Keratinocyte (primary cell): ENCODE results near the gene LYL1. TPM values are rescaled to one million over a fixed set of nuclear protein-coding genes. Genes with fewer than 3 reads are reported as not detected.

Experiments used
- DNase-seq: peaks from one replicate; pipeline ENCODE4 v3.0.0-alpha.2; 2011; ENCODE audit warnings: low read depth, missing footprints, low spot score
- FAIRE-seq: peaks from 2 replicates; lab custom pipeline; 2011; peaks lifted over from hg19 to GRCh38; lab: Jason Lieb, UNC
- H2AFZ ChIP-seq: 2 replicates; pipeline ENCODE4 v1.6.0; 2012; ENCODE audit warnings: low read length, control low read depth, inconsistent platforms; ENCODE audit not compliant: control insufficient read depth
- H3K27ac ChIP-seq: 2 replicates; pipeline ENCODE4 v1.5.1; 2011; ENCODE audit warnings: low read length; ENCODE audit not compliant: control insufficient read depth, insufficient read depth
- H3K27me3 ChIP-seq: 3 replicates; pipeline ENCODE4 v1.6.0; 2011; ENCODE audit warnings: low read length; ENCODE audit not compliant: control insufficient read depth, insufficient read depth; ENCODE audit errors: extremely low read depth
- H3K36me3 ChIP-seq, 2 experiments: 2 replicates in 1 of 2; 3 replicates in 1 of 2; pipeline ENCODE4 v1.5.1; 2011; ENCODE audit warnings: low read length in 2 of 2, mild to moderate bottlenecking in 1 of 2; ENCODE audit not compliant: control insufficient read depth in 2 of 2, insufficient read depth in 2 of 2; ENCODE audit errors: extremely low read depth in 1 of 2
- H3K4me1 ChIP-seq: 3 replicates; pipeline ENCODE4 v1.5.1; 2011; ENCODE audit warnings: low read length; ENCODE audit not compliant: control insufficient read depth, insufficient read depth; ENCODE audit errors: extremely low read depth
- H3K4me2 ChIP-seq: 3 replicates; pipeline ENCODE4 v1.6.0; 2011; ENCODE audit warnings: low read depth, low read length; ENCODE audit not compliant: control insufficient read depth, insufficient read depth; ENCODE audit errors: extremely low read depth
- H3K4me3 ChIP-seq, 3 experiments: fragments of 200-600 bp in 1 of 3; sonication (generic) in 1 of 3; 2 replicates in 2 of 3; 3 replicates in 1 of 3; pipeline ENCODE4 v1.5.1; 2011 to 2016; ENCODE audit warnings: low read length in 3 of 3, mild to moderate bottlenecking in 3 of 3, control low read depth in 2 of 3, inconsistent platforms in 1 of 3, low read depth in 1 of 3, mixed read lengths in 1 of 3, mixed run types in 1 of 3, moderate library complexity in 1 of 3; ENCODE audit not compliant: control insufficient read depth in 2 of 3, insufficient read depth in 2 of 3; ENCODE audit errors: extremely low read depth in 1 of 3
- H3K79me2 ChIP-seq: 2 replicates; pipeline ENCODE4 v1.6.0; 2012; ENCODE audit warnings: low read length; ENCODE audit not compliant: control insufficient read depth, insufficient read depth
- H3K9ac ChIP-seq: 3 replicates; pipeline ENCODE4 v1.6.0; 2011; ENCODE audit warnings: low read length; ENCODE audit not compliant: control insufficient read depth, insufficient read depth; ENCODE audit errors: extremely low read depth
- H3K9me1 ChIP-seq: 3 replicates; pipeline ENCODE4 v1.6.0; 2011; ENCODE audit warnings: low read length; ENCODE audit not compliant: control insufficient read depth, insufficient read depth; ENCODE audit errors: extremely low read depth
- H3K9me3 ChIP-seq: 2 replicates; pipeline ENCODE4 v1.5.1; 2012; ENCODE audit warnings: low read depth, low read length; ENCODE audit not compliant: control insufficient read depth
- H4K20me1 ChIP-seq: 3 replicates; pipeline ENCODE4 v1.6.0; 2011; ENCODE audit warnings: low read length; ENCODE audit not compliant: control insufficient read depth, insufficient read depth; ENCODE audit errors: extremely low read depth
- CTCF ChIP-seq, 3 experiments: IDR thresholded peaks in 1 of 3; conservative IDR thresholded peaks in 1 of 3; optimal IDR thresholded peaks in 1 of 3; 2 replicates in 2 of 3; 3 replicates in 1 of 3; pipeline versions ENCODE3 to v1.5.1; 2011; ENCODE audit warnings: low read length in 3 of 3, mild to moderate bottlenecking in 3 of 3, moderate library complexity in 2 of 3, control low read depth in 1 of 3, inconsistent platforms in 1 of 3; ENCODE audit not compliant: insufficient read depth in 2 of 3; ENCODE audit errors: extremely low read depth in 1 of 3
- EZH2 ChIP-seq: IDR thresholded peaks from one replicate; pipeline ENCODE4 v1.6.1; 2012; ENCODE audit warnings: inconsistent platforms, mild to moderate bottlenecking, low read length, moderate library complexity
- dilution Hi-C: fragments of 300-500 bp; cut with MboI; formaldehyde crosslinking; loops from one replicate; pipeline ENCODE4 v1.7.0; 2020; ENCODE audit warnings: low sequenced_read_pairs; ENCODE audit not compliant: extremely low pct_ligation_motif_present
- polyA plus RNA-seq, 5 experiments: library from polyadenylated mRNA; depleted of rRNA in 3 of 5; stranded (reverse) in 3 of 5; stranded (forward) in 1 of 5; unstranded in 1 of 5; fragments of >200 nt; gene quantifications; 1 replicate in 1 of 5; 2 replicates in 3 of 5; 3 replicates in 1 of 5; pipeline versions ENCODE4 v1.2.1 to v1.2.3, GENCODE V29; 2011 to 2012; ENCODE audit warnings: missing spikeins in 2 of 5, low read depth in 1 of 5, low replicate concordance in 1 of 5

Gene LYL1
- polyA plus RNA-seq, 1 donor (not counting 4 experiments of a cell fraction or from before 2014, with no cell fraction given): 0.07 TPM

- H3K9me3 ChIP-seq: no peaks in the 10 kb centered on the region
- no peak overlapping the region for H3K27ac ChIP-seq
- H3K4me1 ChIP-seq: no peaks in the 10 kb centered on the region
- dilution Hi-C loops: no loop called here
- H3K9ac ChIP-seq: no peak overlapping the region
- no peaks in the 10 kb centered on the region for H3K27me3 ChIP-seq
- H3K4me2 ChIP-seq: no peak overlapping the region
- H3K36me3 ChIP-seq: peaks cover 4 to 6% of the 10 kb centered on the region in 2 experiments
- no peak overlapping the region for H3K4me3 ChIP-seq
- no peaks in the 10 kb centered on the region for H3K9me1 ChIP-seq
- H2AFZ ChIP-seq: no peak overlapping the region
- no peaks in the 10 kb centered on the region for H3K79me2 ChIP-seq
- no peak for DNase-seq
- FAIRE-seq: no peak
- TF ChIP-seq EZH2 (no peak), CTCF (optimal IDR thresholded peaks at IDR 0.05 in 1 of 3, IDR thresholded peaks at IDR 0.05 in 1 of 3, conservative IDR thresholded peaks at IDR 0.05 in 1 of 3; ENCODE audit: extremely low read depth in 1 of 3, insufficient read depth in 2 of 3, low read length in 3 of 3) (no peak)
- no peaks in the 10 kb centered on the region for H4K20me1 ChIP-seq
Measured at GRCh38 chr19:13089857-13090507, 12.7 kb downstream of the LYL1 start.

GRCh38 chr19:13089139-13089856 is 13.4 kb downstream of the LYL1 start:
- Histone ChIP-seq H3K4me1 (no peaks in the 10 kb centered on the region), H4K20me1 (no peaks in the 10 kb centered on the region), H3K9me1 (no peaks in the 10 kb centered on the region), H3K36me3 (peaks cover 4 to 6% of the 10 kb centered on the region in 2 experiments), H3K4me3 (no peak overlapping the region), H3K79me2 (no peaks in the 10 kb centered on the region), H3K9me3 (no peaks in the 10 kb centered on the region), H2AFZ (no peak overlapping the region), H3K27ac (no peak overlapping the region), H3K27me3 (no peaks in the 10 kb centered on the region), H3K9ac (no peak overlapping the region), H3K4me2 (no peak overlapping the region)
- dilution Hi-C loops: no loop called here
- TF ChIP-seq CTCF (optimal IDR thresholded peaks at IDR 0.05 in 1 of 3, IDR thresholded peaks at IDR 0.05 in 1 of 3, conservative IDR thresholded peaks at IDR 0.05 in 1 of 3; ENCODE audit: extremely low read depth in 1 of 3, insufficient read depth in 2 of 3, low read length in 3 of 3) (peak; percentile 11 to 76 (median 61)), EZH2 (no peak)
- FAIRE-seq: no peak
- no peak for DNase-seq
